GM10266 (cell line): ENCODE measurements around the gene SSR3.

Experiments
- DNase-seq: peaks from one replicate; pipeline ENCODE4 v3.0.0; 2012; ENCODE audit errors: extremely low spot score
- CTCF ChIP-seq: IDR thresholded peaks from 2 replicates; pipeline ENCODE4 v1.5.1; 2012; ENCODE audit warnings: mild to moderate bottlenecking, low read depth; ENCODE audit not compliant: control insufficient read depth, insufficient read depth; ENCODE audit errors: missing control alignments

Gene SSR3

GRCh38 chr3:156535798-156536197 is 19.1 kb downstream of the SSR3 start:
- TF ChIP-seq CTCF = no peak
- DNase-seq = no peak

- no peak for TF ChIP-seq CTCF
- no peak for DNase-seq
Observed at GRCh38 chr3:156535162-156535627, 19.7 kb downstream of the SSR3 start.

- no peak for DNase-seq
- no peak for TF ChIP-seq CTCF
Observed at GRCh38 chr3:156533205-156533604, 21.7 kb downstream of the SSR3 start.

- DNase-seq = no peak
- no peak for TF ChIP-seq CTCF
Observed at GRCh38 chr3:156532730-156533129, 22.2 kb downstream of the SSR3 start.

GRCh38 chr3:156530980-156531379 is 23.9 kb downstream of the SSR3 start:
- TF ChIP-seq CTCF = no peak
- DNase-seq = no peak

GRCh38 chr3:156527060-156527459 is 27.9 kb downstream of the SSR3 start:
- TF ChIP-seq CTCF = no peak

GRCh38 chr3:156525808-156526207 is 29.1 kb downstream of the SSR3 start:
- DNase-seq = no peak

More at GRCh38 chr3:156527060-156527459, 27.9 kb downstream of the SSR3 start:
- no peak for DNase-seq

More at GRCh38 chr3:156525808-156526207, 29.1 kb downstream of the SSR3 start:
- TF ChIP-seq CTCF = no peak
